ENCODE measurements around the gene RECK. TPM values are rescaled to one million over a fixed set of nuclear protein-coding genes. Genes with fewer than 3 reads are reported as not detected.

RECK gene
- total RNA-seq (2022; extraction: Qiagen RNA extraction) = 5.6 to 6.9 TPM (median 5.7 TPM) in 5 replicates

GRCh38 chr9:36036780-36037548 is at the start of gene RECK:
Gene RECK (plus strand): TSS chr9:36036913. CDS start chr9:36036999, 86 bp downstream.

GRCh38 chr9:36136272-36136893 is 99.7 kb downstream of the RECK start, which contains the start of gene GLIPR2:
Gene GLIPR2 (plus strand): TSS chr9:36136733. CDS start chr9:36136779, 46 bp downstream.

GRCh38 chr9:36169166-36169565 is 132.5 kb downstream of the RECK start, which contains the start of gene CCIN:
Gene CCIN (plus strand): TSS chr9:36169388. CDS start chr9:36169503, 115 bp downstream.

Other genes starting within 250 kb of the RECK start
- gene NPR2, start 245.3 kb upstream of the RECK start, total RNA-seq (2022; extraction: Qiagen RNA extraction) = 4.6 to 7.4 TPM (median 6.1 TPM) in 5 replicates
- gene SPAG8, start 224.7 kb upstream of the RECK start, total RNA-seq (2022; extraction: Qiagen RNA extraction) = 0.44 to 0.64 TPM (median 0.58 TPM) in 5 replicates
- gene HINT2, start 221.9 kb upstream of the RECK start, total RNA-seq (2022; extraction: Qiagen RNA extraction) = 69.8 to 110 TPM (median 103 TPM) in 5 replicates
- gene FAM221B, start 208.2 kb upstream of the RECK start, total RNA-seq (2022; extraction: Qiagen RNA extraction) = not detected in 5 replicates
- 2.5 to 3.7 TPM (median 3.4 TPM) in 5 replicates for gene TMEM8B, start 207.7 kb upstream of the RECK start, total RNA-seq (2022; extraction: Qiagen RNA extraction)
- gene OR13J1, start 166.5 kb upstream of the RECK start, total RNA-seq (2022; extraction: Qiagen RNA extraction) = not detected in 5 replicates
- 0.12 to 0.38 TPM (median 0.23 TPM) in 5 replicates for gene HRCT1, start 130.7 kb upstream of the RECK start, total RNA-seq (2022; extraction: Qiagen RNA extraction)
- gene SPAAR, start 127.4 kb upstream of the RECK start, total RNA-seq (2022; extraction: Qiagen RNA extraction) = 0.07 TPM in 1 of 5 replicates, not detected in the others
- not detected in 5 replicates for gene OR2S2, start 78.8 kb upstream of the RECK start, total RNA-seq (2022; extraction: Qiagen RNA extraction)
- 8.5 to 12.1 TPM (median 10.4 TPM) in 5 replicates for gene GLIPR2, start 99.8 kb downstream of the RECK start, total RNA-seq (2022; extraction: Qiagen RNA extraction)
- gene CCIN, start 132.5 kb downstream of the RECK start, total RNA-seq (2022; extraction: Qiagen RNA extraction) = 0.05 TPM in 1 of 5 replicates, not detected in the others
- gene CLTA, start 154.0 kb downstream of the RECK start, total RNA-seq (2022; extraction: Qiagen RNA extraction) = 335 to 441 TPM (median 388 TPM) in 5 replicates
- gene GNE, start 221.5 kb downstream of the RECK start, total RNA-seq (2022; extraction: Qiagen RNA extraction) = 11.3 to 15.3 TPM (median 14.8 TPM) in 5 replicates